D341Med (cell line): ENCODE results near the gene TXNDC15.

Source experiments
- DNase-seq: peaks from one replicate; pipeline ENCODE4 v3.0.0; 2012; ENCODE audit warnings: low spot score

Gene TXNDC15

GRCh38 chr5:134920848-134921575 lies 46.8 kb downstream of the TXNDC15 start:
- DNase-seq, result no peak

- no peak for DNase-seq
Observed at GRCh38 chr5:134932508-134932907, 58.3 kb downstream of the TXNDC15 start.

- no peak for DNase-seq
Observed at GRCh38 chr5:134934202-134934601, 60.0 kb downstream of the TXNDC15 start.

DNA sequence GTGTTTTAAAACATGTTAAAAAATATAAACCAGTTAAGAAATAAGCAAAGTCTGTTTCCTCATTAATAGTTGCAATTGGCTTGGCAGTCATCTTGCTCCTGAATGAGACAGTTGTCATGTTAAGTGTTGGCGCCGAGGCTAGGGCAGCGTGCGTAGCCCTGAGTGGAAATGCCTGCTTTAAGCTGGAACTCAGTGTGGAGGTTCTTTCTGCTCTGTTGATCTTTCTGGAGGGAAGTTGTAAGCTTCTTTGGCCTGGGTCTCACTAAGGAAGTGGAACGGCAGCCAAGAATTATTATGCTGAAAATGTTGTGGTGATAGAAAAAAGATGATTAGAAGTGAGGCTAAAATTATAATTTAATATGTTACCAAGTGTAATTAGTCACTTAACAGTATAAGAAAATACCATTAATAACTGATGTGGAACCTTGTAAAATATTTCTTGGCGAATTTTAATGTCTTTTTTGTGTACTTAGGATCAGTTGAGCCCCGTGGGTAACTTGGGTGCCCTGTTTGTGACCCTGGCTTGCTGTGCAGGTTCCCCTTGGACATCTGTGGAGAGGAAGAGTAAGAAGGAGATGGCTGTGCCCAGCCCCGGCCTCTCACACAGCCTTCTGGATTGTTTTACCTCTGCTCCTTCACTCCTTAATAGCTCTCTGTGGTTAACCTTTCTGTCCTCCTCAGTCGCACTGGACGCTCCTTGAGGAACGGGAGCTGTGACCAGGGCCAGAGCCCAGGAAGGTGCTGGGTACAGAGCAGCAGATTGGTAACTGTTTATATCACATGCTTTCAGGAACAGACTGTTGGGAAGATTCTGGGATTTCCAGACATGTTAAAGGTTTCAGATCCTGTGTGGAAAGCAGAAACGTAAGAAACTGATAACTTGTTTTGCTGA lies 61.8 kb downstream of the TXNDC15 start:
- no peak for DNase-seq

DNA sequence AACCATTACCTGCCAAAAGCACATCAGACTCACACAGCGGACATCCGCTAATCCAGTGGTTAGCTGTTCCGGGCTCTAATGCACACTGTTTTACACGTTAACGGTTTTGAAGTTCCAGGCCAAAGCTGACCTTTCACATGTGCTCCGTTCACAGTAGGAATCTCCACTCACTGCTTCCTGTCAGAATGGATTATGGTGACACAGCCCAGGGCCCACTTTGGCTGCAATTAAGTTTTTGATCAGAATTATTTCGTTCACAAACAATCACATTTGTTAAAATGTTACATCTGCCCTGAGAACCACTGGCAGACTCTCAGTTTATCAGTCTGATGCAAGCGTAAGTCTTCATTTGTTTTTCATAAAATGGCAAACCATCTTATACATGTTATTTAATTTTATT lies 63.4 kb downstream of the TXNDC15 start:
- no peak for DNase-seq

- no peak for DNase-seq
Observed at GRCh38 chr5:134938030-134938429, 63.9 kb downstream of the TXNDC15 start.

GRCh38 chr5:134939500-134939899 lies 65.3 kb downstream of the TXNDC15 start:
- DNase-seq, result no peak

- DNase-seq, result no peak
Observed at GRCh38 chr5:134943547-134943946, 69.4 kb downstream of the TXNDC15 start.

- no peak for DNase-seq
Observed at GRCh38 chr5:134944630-134945029, 70.5 kb downstream of the TXNDC15 start.

DNA sequence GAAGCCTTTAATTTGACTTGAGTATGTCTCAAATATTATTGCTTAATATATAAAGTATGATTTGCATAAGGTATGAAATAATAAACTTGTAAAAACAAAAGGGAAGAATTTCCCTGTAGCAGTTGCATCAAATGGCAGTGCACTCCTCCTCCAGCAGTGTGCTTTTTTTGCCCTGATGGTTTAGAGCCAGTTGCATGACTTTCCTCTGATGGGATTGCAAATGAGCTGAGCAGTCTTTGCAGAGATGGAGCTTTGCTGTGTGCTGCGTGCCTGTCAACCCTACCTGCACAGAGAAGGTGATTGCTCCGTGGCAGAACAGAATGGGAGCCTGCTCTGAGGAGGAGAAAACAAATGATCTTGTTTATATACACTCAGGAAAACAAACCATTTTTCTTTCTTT lies 70.9 kb downstream of the TXNDC15 start:
- no peak for DNase-seq

DNA sequence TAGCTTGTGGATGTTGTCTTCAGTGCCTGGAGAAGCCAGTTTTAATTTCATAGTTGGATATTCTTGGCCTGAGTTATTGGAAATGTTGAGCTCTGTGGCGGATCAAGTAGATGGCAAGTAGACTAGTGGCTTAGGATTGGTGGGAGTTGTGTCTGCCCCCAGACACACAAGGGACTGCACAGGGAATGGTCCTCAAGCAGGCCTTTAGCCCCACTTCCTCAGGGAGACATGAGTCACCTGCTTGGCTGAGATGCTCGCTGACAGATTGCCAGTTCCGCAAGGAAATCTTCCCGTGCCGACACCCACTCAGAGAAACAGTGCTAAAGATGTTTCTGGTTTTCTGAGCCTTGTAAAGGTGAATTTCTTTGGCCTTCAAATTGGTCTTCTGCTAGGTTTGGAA lies 74.7 kb downstream of the TXNDC15 start:
- DNase-seq, result no peak

DNA sequence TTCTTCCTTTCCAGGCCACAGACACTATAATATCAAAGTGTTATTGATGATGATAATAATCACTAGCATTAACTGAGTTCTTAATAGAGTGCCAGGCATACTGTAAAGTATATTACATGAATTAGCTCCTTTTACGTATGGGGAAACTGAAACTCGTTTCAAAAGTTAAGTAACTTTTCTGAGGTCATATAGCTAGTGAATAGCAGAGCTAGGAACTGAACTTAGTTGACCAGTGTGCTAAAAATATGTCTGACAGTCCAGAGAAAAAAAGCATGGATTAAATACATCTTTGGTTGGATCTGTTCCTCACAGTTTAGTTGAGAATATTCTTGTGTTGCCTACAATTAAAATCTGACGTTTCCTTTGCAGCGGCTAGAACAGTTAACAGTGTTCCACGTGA lies 75.1 kb downstream of the TXNDC15 start:
- no peak for DNase-seq
